Measurements from ENCODE around the gene WHAMM.
"Not testable (repeated sequence)": the region's sequence is repeated elsewhere in the genome, so short reads cannot be mapped to it uniquely, and the experiment has no call there.

WHAMM gene

GRCh38 chr15:82809308-82810060, at the start of gene WHAMM:
Gene WHAMM (plus strand): TSS chr15:82809628. CDS start chr15:82809727, 99 bp downstream.
- DNase-seq (ENCODE audit: low spot score): peak; percentile 97

GRCh38 chr15:82763361-82764116, 45.9 kb upstream of the WHAMM start:
- no peak for DNase-seq (ENCODE audit: low spot score)

GRCh38 chr15:82764117-82764490, 45.3 kb upstream of the WHAMM start:
- DNase-seq (ENCODE audit: low spot score): no peak

GRCh38 chr15:82764740-82765139, 44.7 kb upstream of the WHAMM start:
- DNase-seq (ENCODE audit: low spot score): no peak

GRCh38 chr15:82766201-82766600, 43.2 kb upstream of the WHAMM start:
- DNase-seq (ENCODE audit: low spot score): not testable (repeated sequence)

GRCh38 chr15:82767163-82767829, 42.1 kb upstream of the WHAMM start:
- DNase-seq (ENCODE audit: low spot score): no peak

GRCh38 chr15:82768414-82769054, 40.9 kb upstream of the WHAMM start:
- DNase-seq (ENCODE audit: low spot score): no peak

- no peak for DNase-seq (ENCODE audit: low spot score)
Measured at GRCh38 chr15:82771789-82772607, 37.4 kb upstream of the WHAMM start.

GRCh38 chr15:82774496-82774895, 34.9 kb upstream of the WHAMM start:
- no peak for DNase-seq (ENCODE audit: low spot score)

GRCh38 chr15:82778755-82779154, 30.7 kb upstream of the WHAMM start:
- DNase-seq (ENCODE audit: low spot score): no peak

- no peak for DNase-seq (ENCODE audit: low spot score)
Measured at GRCh38 chr15:82781349-82781748, 28.1 kb upstream of the WHAMM start.

GRCh38 chr15:82788496-82788895, 20.9 kb upstream of the WHAMM start:
- DNase-seq (ENCODE audit: low spot score): no peak

GRCh38 chr15:82789491-82789890, 19.9 kb upstream of the WHAMM start:
- no peak for DNase-seq (ENCODE audit: low spot score)

GRCh38 chr15:82790321-82790720, 19.1 kb upstream of the WHAMM start:
- DNase-seq (ENCODE audit: low spot score): no peak

- no peak for DNase-seq (ENCODE audit: low spot score)
Measured at GRCh38 chr15:82792068-82792467, 17.4 kb upstream of the WHAMM start.

GRCh38 chr15:82793737-82794136, 15.7 kb upstream of the WHAMM start:
- no peak for DNase-seq (ENCODE audit: low spot score)

- DNase-seq (ENCODE audit: low spot score): no peak
Measured at GRCh38 chr15:82798104-82798503, 11.3 kb upstream of the WHAMM start.

- no peak for DNase-seq (ENCODE audit: low spot score)
Measured at GRCh38 chr15:82798531-82799166, 10.8 kb upstream of the WHAMM start.

- no peak for DNase-seq (ENCODE audit: low spot score)
Measured at GRCh38 chr15:82799183-82799841, 10.1 kb upstream of the WHAMM start.

- no peak for DNase-seq (ENCODE audit: low spot score)
Measured at GRCh38 chr15:82802497-82802896, 6.9 kb upstream of the WHAMM start.
